HepG2 (cell line): ENCODE results near the gene COL6A6.

Experiments
- POLR2A ChIP-seq, 2 experiments: IDR thresholded peaks; 2 replicates each; pipeline ENCODE4 v1.6.1; 2011; ENCODE audit warnings: low read depth in 2 of 2, low read length in 2 of 2, mild to moderate bottlenecking in 1 of 2, moderate library complexity in 1 of 2; ENCODE audit not compliant: insufficient read depth in 1 of 2
- TBP ChIP-seq: sonication (generic); formaldehyde crosslinking; IDR thresholded peaks from 2 replicates; pipeline ENCODE4 v1.5.0; 2020; ENCODE audit warnings: missing genetic modification reagents
- TBX3 ChIP-seq: fragments of 450-650 bp; IDR thresholded peaks from 2 replicates; pipeline ENCODE4 v1.6.1; 2017; ENCODE audit warnings: antibody characterized with exemption, mild to moderate bottlenecking, inconsistent platforms, borderline replicate concordance
- WIZ ChIP-seq: sonication (generic); formaldehyde crosslinking; IDR thresholded peaks from 2 replicates; pipeline ENCODE4 v1.5.1; 2020; ENCODE audit warnings: mild to moderate bottlenecking, missing genetic modification reagents
- ZNF124 ChIP-seq: sonication (generic); formaldehyde crosslinking; IDR thresholded peaks from 2 replicates; pipeline ENCODE4 v1.4.0; 2020; ENCODE audit warnings: missing genetic modification reagents
- ZNF792 ChIP-seq: IDR thresholded peaks from 2 replicates; pipeline ENCODE4 v1.6.1; 2016

DNA sequence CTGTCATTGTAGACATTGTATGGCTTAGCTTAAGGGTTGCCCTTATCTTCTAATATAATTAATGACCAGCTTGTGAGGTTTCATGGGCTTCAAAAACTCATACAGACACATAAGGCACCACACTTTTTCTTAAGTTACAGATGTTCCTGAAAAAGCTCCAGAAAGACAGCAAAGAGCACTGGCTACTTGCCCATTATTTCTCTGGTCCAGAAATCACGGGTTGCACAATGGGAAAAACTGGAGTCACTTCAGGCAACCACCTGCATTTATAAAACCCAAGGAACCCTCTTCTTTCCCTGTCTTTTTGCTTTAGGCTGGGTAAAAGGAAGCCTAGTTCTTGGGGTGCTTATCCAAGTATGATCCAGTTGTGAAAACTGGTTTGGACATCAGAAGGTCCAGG lies 2.3 kb upstream of the COL6A6 start:
- no peak for TF ChIP-seq ZNF124
- no peak for TF ChIP-seq POLR2A (IDR thresholded peaks at IDR 0.05; ENCODE audit: insufficient read depth in 1 of 2, low read depth in 2 of 2, low read length in 2 of 2)
- no peak for TF ChIP-seq TBP (CRISPR knock-in tag)
- TF ChIP-seq ZNF792 (CRISPR knock-in tag) = no peak
- TF ChIP-seq TBX3 = no peak
- TF ChIP-seq WIZ = no peak
